Measurements from ENCODE around the gene CASK. TPM values are rescaled to one million over a fixed set of nuclear protein-coding genes. Genes with fewer than 3 reads are reported as not detected.
A peak's percentile ranks its signal among the peaks of the same experiment; 100 is the strongest.

Gene CASK
- total and polyA plus RNA-seq, 9 donors: 17.5 to 41.5 (median 25.4) TPM

DNA sequence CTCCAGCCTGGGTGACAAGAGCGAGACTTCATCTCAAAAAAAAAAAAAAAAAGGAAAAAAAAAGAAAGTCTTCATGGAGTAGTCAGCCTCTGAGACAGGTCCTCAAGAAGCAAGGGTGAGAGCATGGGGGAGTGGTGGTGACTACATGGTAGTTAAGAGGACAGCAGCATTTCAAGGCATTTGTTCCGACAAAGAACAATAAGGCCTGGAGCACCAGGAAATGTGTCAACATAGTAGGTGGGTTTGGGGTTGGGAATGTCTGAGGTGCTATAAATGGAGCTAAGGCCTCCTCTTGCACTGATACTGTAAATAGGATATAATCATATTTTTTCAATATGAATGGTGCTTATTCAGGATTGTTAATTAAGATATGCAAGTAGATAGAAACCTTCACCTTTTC lies 165.0 kb downstream of the CASK start:
- WGBS (ENCODE audit: insufficient coverage): 100% methylated on average over 1 of the region's 2 CpGs
- H3K27me3 ChIP-seq (ENCODE audit: control insufficient read depth, insufficient read depth, low read length): peaks cover 5% of the 10 kb centered on the region
- no peaks in the 10 kb centered on the region for H3K4me1 ChIP-seq (ENCODE audit: control insufficient read depth, insufficient read depth, low read length)
- no peaks in the 10 kb centered on the region for H3K36me3 ChIP-seq (ENCODE audit: control insufficient read depth, insufficient read depth, low read length)
- no peak overlapping the region for H3K27ac ChIP-seq (ENCODE audit: low read length)
- DNase-seq: no peak
- no peaks in the 10 kb centered on the region for H3K9me3 ChIP-seq (replicated peaks; ENCODE audit: control insufficient read depth, low read depth, low read length)
- H3K4me3 ChIP-seq (ENCODE audit: low read length): no peak overlapping the region

DNA sequence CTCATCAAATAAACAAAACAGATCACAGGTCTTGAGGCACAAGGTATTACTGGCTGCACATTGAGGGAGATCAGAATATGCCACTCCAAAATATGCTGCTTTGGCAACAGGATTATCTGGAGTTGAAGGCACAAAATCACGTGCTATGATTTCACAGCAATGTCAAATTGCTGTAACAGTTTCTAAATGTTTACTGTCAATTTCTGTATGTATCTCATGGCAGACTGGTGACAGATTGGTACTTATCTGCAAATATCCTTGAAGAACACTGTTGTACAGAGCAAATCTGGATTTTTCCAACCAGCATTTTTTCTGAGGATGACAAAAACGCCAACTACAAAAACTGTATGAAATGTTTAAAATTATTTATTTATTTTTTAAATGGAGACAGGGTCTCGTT lies 172.6 kb downstream of the CASK start:
- H3K27me3 ChIP-seq (ENCODE audit: control insufficient read depth, insufficient read depth, low read length): peaks cover 5% of the 10 kb centered on the region
- no peaks in the 10 kb centered on the region for H3K4me1 ChIP-seq (ENCODE audit: control insufficient read depth, insufficient read depth, low read length)
- H3K9me3 ChIP-seq (replicated peaks; ENCODE audit: control insufficient read depth, low read depth, low read length): no peaks in the 10 kb centered on the region
- H3K36me3 ChIP-seq (ENCODE audit: control insufficient read depth, insufficient read depth, low read length): no peaks in the 10 kb centered on the region
- no peak overlapping the region for H3K4me3 ChIP-seq (ENCODE audit: low read length)
- DNase-seq: no peak
- H3K27ac ChIP-seq (ENCODE audit: low read length): no peak overlapping the region
- WGBS (ENCODE audit: insufficient coverage): 60% methylated on average over 1 of the region's 3 CpGs

DNA sequence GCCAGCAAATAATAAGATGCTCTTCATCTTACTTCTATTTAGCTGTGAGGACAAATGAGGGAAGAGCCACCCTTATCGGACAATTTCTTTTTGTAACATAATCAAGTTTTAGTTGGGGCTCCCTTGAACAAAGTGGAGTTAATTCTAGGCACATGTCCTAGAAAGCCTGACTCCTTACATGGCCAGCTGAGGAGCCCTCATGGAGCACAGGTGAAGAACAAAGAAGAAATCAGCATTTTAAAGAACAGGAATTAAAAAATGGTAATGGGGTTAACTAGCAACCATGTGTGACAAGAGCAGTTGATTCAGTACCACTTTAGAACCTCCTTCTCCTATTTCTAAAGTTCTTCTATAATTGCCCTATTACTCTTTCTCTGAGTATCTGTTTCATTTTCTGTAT lies 183.5 kb downstream of the CASK start:
- no peak overlapping the region for H3K4me3 ChIP-seq (ENCODE audit: low read length)
- DNase-seq: no peak
- H3K27me3 ChIP-seq (ENCODE audit: control insufficient read depth, insufficient read depth, low read length): peaks cover 12% of the 10 kb centered on the region
- whole genome bisulfite sequencing (ENCODE audit: insufficient coverage): no CpG with 5 or more reads among the region's 1 CpG
- no peak overlapping the region for H3K27ac ChIP-seq (ENCODE audit: low read length)
- H3K36me3 ChIP-seq (ENCODE audit: control insufficient read depth, insufficient read depth, low read length): no peaks in the 10 kb centered on the region
- H3K4me1 ChIP-seq (ENCODE audit: control insufficient read depth, insufficient read depth, low read length): no peaks in the 10 kb centered on the region
- no peaks in the 10 kb centered on the region for H3K9me3 ChIP-seq (replicated peaks; ENCODE audit: control insufficient read depth, low read depth, low read length)

DNA sequence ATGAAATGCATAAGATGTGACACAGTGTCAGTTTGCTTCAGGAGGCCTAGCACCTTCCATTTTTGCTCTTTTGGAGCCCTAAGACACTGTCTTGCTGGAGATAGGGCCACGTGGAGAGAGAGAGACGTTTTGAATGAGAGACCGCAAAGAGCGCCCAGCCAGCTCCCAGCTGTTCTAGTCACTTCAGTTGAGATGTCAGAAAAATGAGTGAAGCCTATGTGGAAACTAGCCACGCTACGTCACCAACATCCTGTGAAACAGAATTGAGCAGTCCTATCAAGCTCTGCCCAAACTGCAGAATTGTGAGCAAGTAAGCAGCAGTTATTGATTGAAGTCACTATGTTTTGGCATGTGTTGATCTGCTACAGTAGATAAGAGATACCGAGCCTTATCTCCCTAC lies 186.3 kb downstream of the CASK start:
- 71% methylated on average over 6 of the region's 7 CpGs for WGBS (ENCODE audit: insufficient coverage)
- Histone ChIP-seq H3K27me3 (ENCODE audit: control insufficient read depth, insufficient read depth, low read length) (peaks cover 14% of the 10 kb centered on the region), H3K27ac (ENCODE audit: low read length) (no peak overlapping the region), H3K4me1 (ENCODE audit: control insufficient read depth, insufficient read depth, low read length) (no peaks in the 10 kb centered on the region), H3K36me3 (ENCODE audit: control insufficient read depth, insufficient read depth, low read length) (no peaks in the 10 kb centered on the region), H3K9me3 (replicated peaks; ENCODE audit: control insufficient read depth, low read depth, low read length) (no peaks in the 10 kb centered on the region), H3K4me3 (ENCODE audit: low read length) (no peak overlapping the region)
- DNase-seq: peak; percentile 30

DNA sequence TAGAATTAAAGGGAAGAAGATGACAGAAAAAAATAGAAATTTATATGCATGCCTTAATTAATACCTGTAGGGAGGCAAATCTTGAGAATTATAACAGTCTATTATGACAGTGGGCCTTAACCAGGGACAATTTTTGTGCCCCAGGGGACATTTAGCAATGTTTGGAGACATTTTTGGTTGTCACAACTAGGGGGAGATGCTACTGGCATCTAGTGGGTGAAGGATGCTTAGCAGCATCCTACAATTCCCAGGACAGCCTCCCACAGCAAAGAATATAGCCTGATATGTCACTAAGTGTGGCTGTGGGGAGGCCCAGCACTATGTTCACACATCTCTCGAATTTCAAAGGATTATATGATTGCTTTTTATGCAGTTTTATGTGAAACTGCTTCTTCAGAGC lies 188.8 kb downstream of the CASK start:
- no peak overlapping the region for H3K4me3 ChIP-seq (ENCODE audit: low read length)
- H3K9me3 ChIP-seq (replicated peaks; ENCODE audit: control insufficient read depth, low read depth, low read length): no peaks in the 10 kb centered on the region
- peaks cover 13% of the 10 kb centered on the region for H3K27me3 ChIP-seq (ENCODE audit: control insufficient read depth, insufficient read depth, low read length)
- WGBS (ENCODE audit: insufficient coverage): no CpG with 5 or more reads among the region's 1 CpG
- peak; percentile 11 for DNase-seq
- H3K36me3 ChIP-seq (ENCODE audit: control insufficient read depth, insufficient read depth, low read length): no peaks in the 10 kb centered on the region
- H3K4me1 ChIP-seq (ENCODE audit: control insufficient read depth, insufficient read depth, low read length): no peaks in the 10 kb centered on the region
- H3K27ac ChIP-seq (ENCODE audit: low read length): no peak overlapping the region

DNA sequence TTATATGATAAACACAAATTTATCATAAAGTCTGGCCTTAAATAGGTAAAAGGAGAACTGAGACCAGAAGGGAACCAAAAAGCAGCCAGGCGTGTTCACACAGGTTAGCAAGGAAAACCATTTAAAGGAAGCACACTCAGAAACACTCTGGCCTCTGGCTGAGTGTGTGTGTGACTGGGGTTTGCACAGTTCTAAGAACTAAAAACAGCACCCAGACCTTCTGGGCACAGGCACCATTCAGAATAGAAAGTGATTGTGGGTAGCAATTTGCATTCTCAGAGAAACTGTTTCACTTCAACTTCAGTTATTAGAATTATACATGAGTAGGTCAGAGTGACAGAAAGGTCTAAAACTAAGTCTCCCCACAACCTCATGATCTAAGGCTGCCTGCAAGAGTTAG lies 189.4 kb downstream of the CASK start:
- WGBS (ENCODE audit: insufficient coverage): no CpG with 5 or more reads among the region's 1 CpG

DNA sequence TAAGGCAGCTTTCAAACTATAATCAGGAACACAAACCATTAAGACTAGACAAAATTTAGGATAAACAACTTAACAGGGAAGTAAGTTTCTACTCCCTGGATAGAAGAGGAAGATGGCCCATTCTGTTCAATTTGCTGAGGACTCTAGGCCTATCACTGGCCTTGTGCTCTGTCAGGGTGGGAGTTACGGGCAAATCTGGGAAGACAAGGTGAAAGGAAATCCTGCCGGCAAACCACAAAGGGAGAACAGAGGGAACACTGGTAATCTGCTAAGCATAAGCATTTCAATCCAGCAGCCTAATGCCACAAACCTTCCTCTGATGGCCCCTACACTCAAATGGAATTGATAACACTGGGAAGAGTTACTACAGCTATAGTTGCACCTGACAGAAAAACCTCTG lies 191.1 kb downstream of the CASK start:
- Histone ChIP-seq H3K36me3 (ENCODE audit: control insufficient read depth, insufficient read depth, low read length) (no peaks in the 10 kb centered on the region), H3K9me3 (replicated peaks; ENCODE audit: control insufficient read depth, low read depth, low read length) (no peaks in the 10 kb centered on the region), H3K4me1 (ENCODE audit: control insufficient read depth, insufficient read depth, low read length) (no peaks in the 10 kb centered on the region), H3K27ac (ENCODE audit: low read length) (no peak overlapping the region), H3K4me3 (ENCODE audit: low read length) (no peak overlapping the region), H3K27me3 (ENCODE audit: control insufficient read depth, insufficient read depth, low read length) (peaks cover 15% of the 10 kb centered on the region)
- no peak for DNase-seq
- 100% methylated on average over 1 of the region's 2 CpGs for WGBS (ENCODE audit: insufficient coverage)

More for the DNA sequence above, 189.4 kb downstream of the CASK start:
- no peak overlapping the region for H3K27ac ChIP-seq (ENCODE audit: low read length)
- no peaks in the 10 kb centered on the region for H3K36me3 ChIP-seq (ENCODE audit: control insufficient read depth, insufficient read depth, low read length)
- peaks cover 13% of the 10 kb centered on the region for H3K27me3 ChIP-seq (ENCODE audit: control insufficient read depth, insufficient read depth, low read length)
- H3K9me3 ChIP-seq (replicated peaks; ENCODE audit: control insufficient read depth, low read depth, low read length): no peaks in the 10 kb centered on the region
- peak; percentile 3 for DNase-seq
- no peak overlapping the region for H3K4me3 ChIP-seq (ENCODE audit: low read length)
- H3K4me1 ChIP-seq (ENCODE audit: control insufficient read depth, insufficient read depth, low read length): no peaks in the 10 kb centered on the region

DNA sequence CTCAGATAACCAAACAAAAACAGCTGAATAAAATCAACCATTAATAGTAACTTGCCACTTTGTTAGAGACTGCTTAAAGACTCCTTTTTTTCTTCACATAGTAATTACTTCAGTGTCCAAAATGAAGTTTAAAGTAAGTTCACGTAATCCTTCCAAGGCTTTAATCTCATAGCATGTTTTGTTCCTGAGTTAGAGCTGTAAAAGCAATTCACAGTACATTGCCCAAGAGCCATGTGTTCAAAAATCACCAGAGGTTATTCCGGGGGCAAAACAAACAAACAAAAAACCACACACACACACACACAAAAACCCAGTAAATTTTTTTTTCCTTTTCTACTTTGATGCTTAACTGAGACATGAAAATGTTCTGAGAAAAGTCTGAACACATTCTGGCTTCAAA lies 193.3 kb downstream of the CASK start:
- H3K27ac ChIP-seq (ENCODE audit: low read length): no peak overlapping the region
- H3K9me3 ChIP-seq (replicated peaks; ENCODE audit: control insufficient read depth, low read depth, low read length): no peaks in the 10 kb centered on the region
- no peaks in the 10 kb centered on the region for H3K4me1 ChIP-seq (ENCODE audit: control insufficient read depth, insufficient read depth, low read length)
- peaks cover 11% of the 10 kb centered on the region for H3K27me3 ChIP-seq (ENCODE audit: control insufficient read depth, insufficient read depth, low read length)
- no peaks in the 10 kb centered on the region for H3K36me3 ChIP-seq (ENCODE audit: control insufficient read depth, insufficient read depth, low read length)
- H3K4me3 ChIP-seq (ENCODE audit: low read length): no peak overlapping the region
- no peak for DNase-seq
- WGBS (ENCODE audit: insufficient coverage): no CpG with 5 or more reads among the region's 2 CpGs

DNA sequence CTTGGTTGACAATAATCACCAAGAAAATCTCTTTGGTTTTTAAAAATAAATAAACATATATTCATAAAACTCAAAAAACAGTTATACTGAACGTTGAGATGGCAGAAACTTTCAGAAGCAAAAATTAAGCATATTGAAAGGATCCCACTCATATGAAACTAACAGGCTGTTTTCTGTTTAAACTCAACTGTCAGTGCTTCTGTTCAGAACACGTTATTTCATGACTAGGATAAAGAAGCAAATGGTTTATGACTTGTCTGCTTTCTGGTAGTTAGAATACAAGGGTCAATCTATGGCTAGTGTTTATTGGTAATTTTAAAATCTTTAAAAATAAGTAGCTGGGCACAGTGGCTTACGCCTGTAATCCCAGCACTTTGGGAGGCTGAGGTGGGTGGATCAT lies 195.2 kb downstream of the CASK start:
- Histone ChIP-seq H3K4me3 (ENCODE audit: low read length) (no peak overlapping the region), H3K27me3 (ENCODE audit: control insufficient read depth, insufficient read depth, low read length) (peaks cover 11% of the 10 kb centered on the region), H3K27ac (ENCODE audit: low read length) (no peak overlapping the region), H3K9me3 (replicated peaks; ENCODE audit: control insufficient read depth, low read depth, low read length) (no peaks in the 10 kb centered on the region), H3K4me1 (ENCODE audit: control insufficient read depth, insufficient read depth, low read length) (no peaks in the 10 kb centered on the region), H3K36me3 (ENCODE audit: control insufficient read depth, insufficient read depth, low read length) (no peaks in the 10 kb centered on the region)
- DNase-seq: no peak
- no CpG with 5 or more reads among the region's 3 CpGs for WGBS (ENCODE audit: insufficient coverage)

DNA sequence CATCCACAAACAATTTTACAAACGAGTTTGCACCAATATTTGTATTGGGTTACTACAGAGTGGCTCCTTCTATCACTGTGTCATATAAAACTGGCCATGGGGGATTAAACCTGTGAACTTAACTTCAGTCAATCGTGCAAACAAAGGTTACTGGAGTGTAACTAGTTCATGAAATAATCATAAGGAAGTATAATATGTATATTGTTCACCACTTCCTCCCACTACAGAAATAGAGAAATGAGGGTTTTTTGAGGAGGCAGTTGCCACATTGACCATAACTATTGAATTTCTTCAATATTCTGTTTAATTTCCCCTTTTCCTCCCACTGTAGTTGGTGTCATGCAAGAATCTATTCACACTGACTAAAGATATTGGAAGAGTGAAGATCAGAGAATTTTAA lies 199.5 kb downstream of the CASK start, which contains the start of gene GPR82:
TSS of gene GPR82 (plus strand) at position 356 of the 400 bp plus-strand sequence. CDS start 2,846 bp downstream, outside the sequence.
- no CpG with 5 or more reads among the region's 2 CpGs for WGBS (ENCODE audit: insufficient coverage)
- Histone ChIP-seq H3K27me3 (ENCODE audit: control insufficient read depth, insufficient read depth, low read length) (peaks cover 11% of the 10 kb centered on the region), H3K36me3 (ENCODE audit: control insufficient read depth, insufficient read depth, low read length) (no peaks in the 10 kb centered on the region), H3K27ac (ENCODE audit: low read length) (no peak within 1 kb of the TSS), H3K4me1 (ENCODE audit: control insufficient read depth, insufficient read depth, low read length) (no peaks in the 10 kb centered on the region), H3K9me3 (replicated peaks; ENCODE audit: control insufficient read depth, low read depth, low read length) (peaks cover 2% of the 10 kb centered on the region), H3K4me3 (ENCODE audit: low read length) (no peak within 1 kb of the TSS)
- peak; percentile 5 for DNase-seq

Measured in muscle of leg (tissue), 11 donors.